ENCODE data around the gene ASAP2. TPM values are rescaled to one million over a fixed set of nuclear protein-coding genes. Genes with fewer than 3 reads are reported as not detected.

The ASAP2 gene
- total RNA-seq, result not detected
- not detected for polyA plus RNA-seq

DNA sequence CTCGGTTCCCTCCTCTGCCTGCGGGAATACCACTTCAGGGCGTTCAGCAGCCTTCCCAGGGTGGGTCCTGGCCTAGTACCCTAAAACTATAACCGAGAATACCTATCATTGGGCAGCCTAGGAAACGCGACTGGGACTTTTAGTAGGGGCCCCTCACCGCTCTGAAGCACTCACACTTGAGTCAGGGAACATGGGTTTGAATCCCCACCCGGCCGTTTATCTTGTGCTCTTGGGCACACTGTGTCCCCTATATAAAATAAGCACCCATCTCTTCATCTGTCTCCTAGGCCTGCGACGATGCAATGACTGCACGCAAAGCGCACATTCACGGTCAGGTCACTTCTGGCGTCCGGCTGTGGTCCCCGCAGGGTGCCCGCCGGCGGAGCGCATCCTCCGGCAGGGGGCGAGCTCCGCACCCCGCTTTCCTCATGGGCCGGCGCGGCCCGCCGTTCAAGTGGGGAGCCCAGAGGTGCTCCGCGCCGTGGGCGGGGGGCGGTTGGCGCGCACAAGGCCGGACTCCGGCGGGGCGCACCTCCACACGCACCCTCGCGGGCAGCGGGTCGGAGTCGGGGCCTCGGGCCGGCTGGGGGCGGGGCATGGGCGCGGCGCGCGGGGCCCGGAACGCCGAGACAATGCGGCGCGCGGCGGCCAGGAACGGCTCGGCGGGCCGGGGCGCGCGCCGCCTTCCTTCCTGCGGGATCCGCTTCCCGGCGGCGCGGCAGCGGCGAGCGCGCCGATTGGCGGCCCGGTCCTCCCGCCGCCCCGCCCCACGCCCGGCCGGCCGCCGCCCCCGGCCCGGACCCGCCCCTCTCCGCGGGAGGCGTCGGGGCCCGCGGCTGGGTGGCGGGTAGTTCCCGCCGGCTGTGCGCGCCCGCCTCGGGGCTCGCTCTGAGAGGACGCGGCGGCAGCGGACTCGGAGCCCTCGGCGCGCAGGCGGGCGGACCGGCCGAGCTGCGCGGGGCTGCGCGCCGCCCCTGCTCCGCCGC is at the start of gene ASAP2:
ASAP2 (plus strand) TSS at position 850 of the 986 bp plus-strand sequence. CDS start 293 bp downstream, outside the sequence.
- peaks cover 11% of the 10 kb centered on the region for H3K27me3 ChIP-seq (ENCODE audit: insufficient read depth, low read length)
- no peaks in the 10 kb centered on the region for H3K36me3 Mint-ChIP-seq
- peak within 1 kb of the TSS; percentile 31 to 69 (median 44) for H3K4me3 Mint-ChIP-seq
- intact Hi-C loops (cut with micrococcal nuclease), result loop anchor here (5.0 kb wide), 1 partner anchor 591 kb away; no protein-coding TSS in a partner anchor
- ChIA-PET POLR2A (ENCODE audit: partially characterized antibody) (no interaction called here), CTCF (ENCODE audit: partially characterized antibody) (interaction anchor here (1.1 kb wide), 1 partner anchor 43 kb away, joined by 4 read pairs; no protein-coding TSS in a partner anchor)
- no peaks in the 10 kb centered on the region for H3K9me3 ChIP-seq (ENCODE audit: control insufficient read depth in 1 of 2, low read length in 2 of 2)
- no peak within 1 kb of the TSS for H3K27ac Mint-ChIP-seq
- H3K4me1 Mint-ChIP-seq, result peaks cover 4 to 13% (median 6%) of the 10 kb centered on the region in 4 donors
- no peaks in the 10 kb centered on the region for H3K36me3 ChIP-seq (ENCODE audit: insufficient read depth, low read length)
- H3K27ac ChIP-seq (ENCODE audit: low read depth, low read length), result no peak within 1 kb of the TSS
- peaks cover 12% of the 10 kb centered on the region for H3K4me1 ChIP-seq (ENCODE audit: insufficient read depth, low read length)
- H3K4me3 ChIP-seq (ENCODE audit: low read length in 2 of 2), result peak within 1 kb of the TSS; percentile 12 to 32
- peaks cover 27 to 39% of the 10 kb centered on the region in 2 donors for H3K27me3 Mint-ChIP-seq
- DNase-seq, result peak in 3 of 5 donors; percentile 10 to 26 (median 12)
- H3K9me3 Mint-ChIP-seq, result no peaks in the 10 kb centered on the region

DNA sequence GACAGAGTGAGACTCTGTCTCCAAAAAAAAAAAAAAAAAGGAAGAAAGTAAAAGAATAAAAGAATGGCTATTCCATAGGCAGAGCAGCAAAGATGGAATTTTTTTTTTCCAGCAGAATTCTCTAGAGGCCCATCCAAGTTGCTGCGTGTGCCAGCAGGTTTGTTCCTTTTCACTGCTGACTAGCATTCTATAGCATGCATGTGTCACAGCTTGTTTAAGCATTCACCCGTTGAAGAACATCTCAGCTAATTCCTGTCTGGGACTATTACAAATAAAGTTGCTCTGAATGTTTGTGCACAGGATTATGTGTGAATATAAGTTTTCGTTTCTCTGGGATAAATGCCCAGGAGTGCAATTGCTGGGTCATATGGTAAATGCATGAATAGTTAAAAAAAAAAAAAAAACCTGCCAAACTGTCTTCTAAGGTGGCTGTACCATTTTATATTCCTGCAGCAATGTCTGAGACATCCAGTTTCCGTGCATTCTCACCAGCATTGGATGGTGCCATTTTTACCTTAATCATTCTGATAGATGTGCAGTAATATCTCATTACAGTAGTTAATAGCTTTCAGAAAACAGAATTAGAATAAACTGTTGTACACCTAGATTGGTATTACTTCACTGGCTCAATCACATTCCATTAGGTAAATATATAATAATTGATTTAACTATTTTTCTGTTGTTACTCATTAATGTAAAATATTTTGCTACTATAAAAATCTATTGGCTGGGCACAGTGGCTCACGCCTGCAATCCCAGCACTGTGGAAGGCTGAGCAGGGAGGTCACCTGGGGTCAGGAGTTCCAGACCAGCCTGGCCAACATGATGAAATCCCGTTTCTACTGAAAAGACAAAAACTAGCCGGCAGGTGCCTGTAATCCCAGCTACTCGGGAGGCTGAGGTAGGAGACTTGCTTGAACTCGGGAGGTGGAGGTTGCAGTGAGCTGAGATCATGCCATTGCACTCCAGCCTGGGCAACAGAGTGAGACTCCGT is 47.5 kb upstream of the ASAP2 start:
- ChIA-PET POLR2A (ENCODE audit: partially characterized antibody) (no interaction called here), CTCF (ENCODE audit: partially characterized antibody) (no interaction called here)
- H3K4me3 Mint-ChIP-seq, result no peak overlapping the region
- no peak overlapping the region for H3K27ac Mint-ChIP-seq
- H3K4me1 ChIP-seq (ENCODE audit: insufficient read depth, low read length), result no peaks in the 10 kb centered on the region
- no peaks in the 10 kb centered on the region for H3K27me3 ChIP-seq (ENCODE audit: insufficient read depth, low read length)
- H3K36me3 Mint-ChIP-seq, result no peaks in the 10 kb centered on the region
- H3K9me3 Mint-ChIP-seq, result peaks cover 0 to 3% (median 0%) of the 10 kb centered on the region in 8 donors
- H3K27ac ChIP-seq (ENCODE audit: low read depth, low read length), result no peak overlapping the region
- H3K36me3 ChIP-seq (ENCODE audit: insufficient read depth, low read length), result no peaks in the 10 kb centered on the region
- no peaks in the 10 kb centered on the region for H3K4me1 Mint-ChIP-seq
- no peak for DNase-seq
- intact Hi-C loops (cut with micrococcal nuclease), result no loop called here
- no peak overlapping the region for H3K4me3 ChIP-seq (ENCODE audit: low read length in 2 of 2)
- H3K27me3 Mint-ChIP-seq, result peaks cover 4 to 19% of the 10 kb centered on the region in 2 donors
- no peaks in the 10 kb centered on the region for H3K9me3 ChIP-seq (ENCODE audit: control insufficient read depth in 1 of 2, low read length in 2 of 2)

DNA sequence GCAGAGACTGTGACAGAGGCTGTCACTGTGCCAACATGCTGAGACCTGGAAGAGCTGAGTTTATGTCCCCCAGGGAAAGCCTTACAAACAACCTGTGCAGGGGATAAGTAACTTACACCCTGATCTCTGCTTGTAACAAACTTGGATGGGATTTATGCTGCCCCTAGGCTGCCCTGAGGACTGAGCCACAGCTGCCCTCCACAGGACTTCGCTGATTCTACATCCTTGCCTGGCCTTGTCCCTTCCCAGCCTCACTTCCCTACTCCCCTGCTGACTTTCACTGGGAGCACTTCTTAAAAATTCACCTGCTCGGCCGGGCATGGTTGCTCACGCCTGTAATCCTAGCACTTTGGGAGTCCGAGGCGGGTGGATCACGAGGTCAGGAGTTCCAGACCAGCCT is 45.9 kb upstream of the ASAP2 start:
- Histone ChIP-seq H3K27ac (ENCODE audit: low read depth, low read length) (no peak overlapping the region), H3K4me1 (ENCODE audit: insufficient read depth, low read length) (no peaks in the 10 kb centered on the region), H3K9me3 (ENCODE audit: control insufficient read depth in 1 of 2, low read length in 2 of 2) (no peaks in the 10 kb centered on the region), H3K4me3 (ENCODE audit: low read length in 2 of 2) (no peak overlapping the region), H3K36me3 (ENCODE audit: insufficient read depth, low read length) (no peaks in the 10 kb centered on the region), H3K27me3 (ENCODE audit: insufficient read depth, low read length) (no peaks in the 10 kb centered on the region)
- no peak for DNase-seq
- POLR2A ChIA-PET (ENCODE audit: partially characterized antibody), result no interaction called here
- H3K36me3 Mint-ChIP-seq, result no peaks in the 10 kb centered on the region
- CTCF ChIA-PET (ENCODE audit: partially characterized antibody), result no interaction called here
- H3K9me3 Mint-ChIP-seq, result peaks cover 0 to 3% (median 0%) of the 10 kb centered on the region in 8 donors
- H3K27ac Mint-ChIP-seq, result no peak overlapping the region
- H3K27me3 Mint-ChIP-seq, result peaks cover 0 to 13% of the 10 kb centered on the region in 2 donors
- H3K4me3 Mint-ChIP-seq, result no peak overlapping the region
- no peaks in the 10 kb centered on the region for H3K4me1 Mint-ChIP-seq
- intact Hi-C loops (cut with micrococcal nuclease), result no loop called here

DNA sequence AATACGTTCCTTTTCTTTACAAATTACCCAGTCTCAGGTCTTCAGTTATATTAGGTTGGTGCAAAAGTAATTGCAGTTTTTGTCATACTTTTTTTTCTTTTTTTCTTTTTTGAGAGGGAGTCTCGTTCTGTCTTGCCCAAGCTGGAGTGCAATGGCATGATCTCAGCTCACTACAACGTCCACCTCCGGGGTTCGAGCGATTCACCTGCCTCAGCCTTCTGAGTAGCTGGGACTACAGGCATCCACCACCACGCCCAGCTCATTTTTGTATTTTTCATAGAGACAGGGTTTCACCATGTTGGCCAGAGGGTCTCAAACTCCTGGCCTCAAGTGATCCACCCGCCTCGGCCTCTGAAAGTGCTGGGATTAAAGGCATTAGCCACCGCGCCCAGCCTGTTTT is 43.8 kb upstream of the ASAP2 start:
- DNase-seq, result no peak
- no peaks in the 10 kb centered on the region for H3K4me1 Mint-ChIP-seq
- CTCF ChIA-PET (ENCODE audit: partially characterized antibody), result interaction anchor here (1.1 kb wide), 1 partner anchor 9 kb away, joined by 3 read pairs; no protein-coding TSS in a partner anchor
- POLR2A ChIA-PET (ENCODE audit: partially characterized antibody), result no interaction called here
- H3K9me3 Mint-ChIP-seq, result no peaks in the 10 kb centered on the region
- H3K4me3 Mint-ChIP-seq, result no peak overlapping the region
- H3K27ac Mint-ChIP-seq, result no peak overlapping the region
- no peaks in the 10 kb centered on the region for H3K9me3 ChIP-seq (ENCODE audit: control insufficient read depth in 1 of 2, low read length in 2 of 2)
- intact Hi-C loops (cut with micrococcal nuclease), result no loop called here
- H3K36me3 Mint-ChIP-seq, result no peaks in the 10 kb centered on the region
- H3K36me3 ChIP-seq (ENCODE audit: insufficient read depth, low read length), result no peaks in the 10 kb centered on the region
- no peak overlapping the region for H3K27ac ChIP-seq (ENCODE audit: low read depth, low read length)
- H3K27me3 ChIP-seq (ENCODE audit: insufficient read depth, low read length), result no peaks in the 10 kb centered on the region
- no peak overlapping the region for H3K4me3 ChIP-seq (ENCODE audit: low read length in 2 of 2)
- H3K27me3 Mint-ChIP-seq, result peaks cover 0 to 9% of the 10 kb centered on the region in 2 donors
- no peaks in the 10 kb centered on the region for H3K4me1 ChIP-seq (ENCODE audit: insufficient read depth, low read length)

DNA sequence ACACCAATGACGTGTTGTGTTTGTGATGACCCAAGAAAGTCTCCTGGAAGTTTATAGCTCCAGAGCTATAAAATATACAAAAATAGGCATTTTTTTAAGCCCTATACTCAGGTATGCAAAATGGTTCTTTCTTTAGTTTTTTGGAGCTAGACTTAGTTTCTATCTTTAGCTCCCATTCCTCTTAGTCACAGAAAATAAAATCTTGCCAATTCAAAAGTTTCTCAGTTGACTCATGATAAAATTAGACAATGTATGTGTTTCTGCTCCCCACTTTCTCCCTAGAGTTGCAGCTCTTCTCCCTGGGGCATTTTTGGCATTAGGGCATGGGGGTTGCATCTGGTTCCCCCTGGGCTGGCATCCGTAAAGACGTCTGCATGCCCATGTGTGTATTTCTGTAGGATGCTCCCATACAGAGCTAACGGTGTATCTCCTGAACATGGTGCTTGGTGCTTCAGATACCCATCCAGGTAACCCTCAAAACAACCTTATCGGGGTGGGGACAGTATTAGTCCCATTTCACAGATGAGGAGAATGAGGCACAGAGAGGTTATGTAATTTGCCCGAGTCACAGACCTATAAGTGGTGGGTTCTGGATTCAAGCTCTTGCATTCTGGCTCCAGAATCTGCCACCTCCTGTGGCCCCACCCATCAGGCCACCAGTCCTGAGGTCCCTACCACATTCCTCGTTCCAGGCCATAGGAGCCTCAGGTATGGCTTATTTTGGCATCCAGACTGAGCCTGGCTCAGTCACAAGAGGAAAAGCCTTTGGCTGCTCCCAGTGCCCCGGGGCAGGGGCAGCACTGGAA is 43.1 kb upstream of the ASAP2 start:
- H3K4me1 ChIP-seq (ENCODE audit: insufficient read depth, low read length), result no peaks in the 10 kb centered on the region
- CTCF ChIA-PET (ENCODE audit: partially characterized antibody), result interaction anchor here (1.1 kb wide), 1 partner anchor 9 kb away, joined by 3 read pairs; no protein-coding TSS in a partner anchor
- DNase-seq, result no peak
- no peak overlapping the region for H3K4me3 Mint-ChIP-seq
- POLR2A ChIA-PET (ENCODE audit: partially characterized antibody), result no interaction called here
- H3K4me3 ChIP-seq (ENCODE audit: low read length in 2 of 2), result no peak overlapping the region
- no peak overlapping the region for H3K27ac Mint-ChIP-seq
- no peaks in the 10 kb centered on the region for H3K9me3 ChIP-seq (ENCODE audit: control insufficient read depth in 1 of 2, low read length in 2 of 2)
- intact Hi-C loops (cut with micrococcal nuclease), result no loop called here
- no peaks in the 10 kb centered on the region for H3K36me3 ChIP-seq (ENCODE audit: insufficient read depth, low read length)
- peaks cover 0 to 11% of the 10 kb centered on the region in 2 donors for H3K27me3 Mint-ChIP-seq
- no peaks in the 10 kb centered on the region for H3K27me3 ChIP-seq (ENCODE audit: insufficient read depth, low read length)
- H3K4me1 Mint-ChIP-seq, result no peaks in the 10 kb centered on the region
- H3K36me3 Mint-ChIP-seq, result no peaks in the 10 kb centered on the region
- no peak overlapping the region for H3K27ac ChIP-seq (ENCODE audit: low read depth, low read length)
- no peaks in the 10 kb centered on the region for H3K9me3 Mint-ChIP-seq

DNA sequence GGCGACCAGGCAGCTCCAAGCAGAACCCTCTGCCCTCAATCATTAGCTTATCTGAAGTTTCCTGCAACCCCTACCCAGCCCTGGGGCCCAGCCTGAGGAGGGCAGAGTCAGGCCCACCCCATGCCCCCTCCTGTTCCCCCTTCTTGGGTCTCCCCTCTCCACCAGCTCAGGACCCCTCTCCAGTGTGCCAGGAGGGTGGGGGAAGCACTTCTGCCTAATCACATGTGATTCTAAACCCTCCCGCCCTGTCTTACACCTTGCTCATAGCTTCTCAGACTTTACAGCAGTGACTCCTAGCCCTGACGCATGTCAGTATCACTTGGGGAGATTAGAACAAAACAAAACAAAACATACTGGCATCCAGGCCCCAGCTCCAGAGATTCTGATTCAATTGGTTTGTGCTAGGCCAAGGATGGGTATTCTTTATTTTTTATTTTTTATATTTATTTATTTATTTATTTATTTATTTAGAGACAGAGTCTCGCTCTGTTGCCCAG is 42.5 kb upstream of the ASAP2 start:
- no peaks in the 10 kb centered on the region for H3K9me3 Mint-ChIP-seq
- H3K9me3 ChIP-seq (ENCODE audit: control insufficient read depth in 1 of 2, low read length in 2 of 2), result no peaks in the 10 kb centered on the region
- H3K27ac Mint-ChIP-seq, result no peak overlapping the region
- peaks cover 2 to 13% of the 10 kb centered on the region in 2 donors for H3K27me3 Mint-ChIP-seq
- ChIA-PET CTCF (ENCODE audit: partially characterized antibody) (no interaction called here), POLR2A (ENCODE audit: partially characterized antibody) (no interaction called here)
- intact Hi-C loops (cut with micrococcal nuclease), result no loop called here
- DNase-seq, result no peak
- H3K4me3 ChIP-seq (ENCODE audit: low read length in 2 of 2), result no peak overlapping the region
- no peak overlapping the region for H3K27ac ChIP-seq (ENCODE audit: low read depth, low read length)
- no peaks in the 10 kb centered on the region for H3K27me3 ChIP-seq (ENCODE audit: insufficient read depth, low read length)
- H3K4me1 ChIP-seq (ENCODE audit: insufficient read depth, low read length), result no peaks in the 10 kb centered on the region
- no peaks in the 10 kb centered on the region for H3K4me1 Mint-ChIP-seq
- no peaks in the 10 kb centered on the region for H3K36me3 ChIP-seq (ENCODE audit: insufficient read depth, low read length)
- H3K4me3 Mint-ChIP-seq, result no peak overlapping the region
- no peaks in the 10 kb centered on the region for H3K36me3 Mint-ChIP-seq

Measured in CD4-positive, alpha-beta memory T cell (primary cell).